ENCODE results near the gene XXYLT1.
"Not testable (repeated sequence)": the region's sequence is repeated elsewhere in the genome, so short reads cannot be mapped to it uniquely, and the experiment has no call there.

The XXYLT1 gene

DNA sequence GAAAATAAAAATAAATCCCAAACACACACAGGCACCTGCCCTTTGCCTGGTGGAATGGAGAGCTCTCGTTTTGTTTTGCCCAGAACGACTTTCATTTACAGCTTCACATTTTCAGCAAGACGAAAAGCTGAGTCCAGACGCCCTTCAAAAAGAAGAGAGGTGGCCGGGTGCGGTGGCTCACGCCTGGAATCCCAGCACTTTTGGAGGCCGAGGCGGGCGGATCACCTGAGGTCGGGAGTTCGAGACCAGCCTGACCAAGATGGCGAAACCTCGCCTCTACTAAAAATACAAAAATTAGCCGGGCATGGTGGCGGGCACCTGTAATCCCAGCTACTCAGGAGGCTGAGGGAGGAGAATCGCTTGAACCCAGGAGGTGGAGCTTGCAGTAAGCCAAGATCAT, 163.9 kb downstream of the XXYLT1 start:
- DNase-seq = not testable (repeated sequence)

DNA sequence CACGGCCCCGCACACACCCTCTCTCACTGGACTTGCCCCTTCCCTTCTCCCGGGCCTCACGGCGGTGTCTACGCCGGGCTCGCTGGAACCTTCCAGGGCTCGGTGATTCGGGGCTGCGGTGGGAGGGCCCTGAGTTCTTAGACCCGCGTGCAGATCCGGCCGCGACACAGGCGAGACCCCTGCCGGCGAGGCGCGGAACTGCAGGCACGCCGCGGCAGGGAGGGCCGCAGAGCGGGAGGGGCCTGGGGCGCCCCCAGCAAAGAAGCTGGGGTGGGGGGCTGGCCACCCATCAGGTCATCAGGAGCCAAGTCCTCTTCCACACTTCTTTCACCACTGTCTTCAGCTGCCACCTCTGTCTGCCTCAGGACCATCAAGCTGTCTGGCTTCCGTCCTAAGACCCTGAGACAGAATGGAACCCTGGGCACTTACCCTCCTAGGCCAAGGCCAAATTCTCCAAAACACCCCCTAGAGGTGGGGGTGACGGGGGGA, 164.5 kb downstream of the XXYLT1 start:
- peak; percentile 79 for DNase-seq

DNA sequence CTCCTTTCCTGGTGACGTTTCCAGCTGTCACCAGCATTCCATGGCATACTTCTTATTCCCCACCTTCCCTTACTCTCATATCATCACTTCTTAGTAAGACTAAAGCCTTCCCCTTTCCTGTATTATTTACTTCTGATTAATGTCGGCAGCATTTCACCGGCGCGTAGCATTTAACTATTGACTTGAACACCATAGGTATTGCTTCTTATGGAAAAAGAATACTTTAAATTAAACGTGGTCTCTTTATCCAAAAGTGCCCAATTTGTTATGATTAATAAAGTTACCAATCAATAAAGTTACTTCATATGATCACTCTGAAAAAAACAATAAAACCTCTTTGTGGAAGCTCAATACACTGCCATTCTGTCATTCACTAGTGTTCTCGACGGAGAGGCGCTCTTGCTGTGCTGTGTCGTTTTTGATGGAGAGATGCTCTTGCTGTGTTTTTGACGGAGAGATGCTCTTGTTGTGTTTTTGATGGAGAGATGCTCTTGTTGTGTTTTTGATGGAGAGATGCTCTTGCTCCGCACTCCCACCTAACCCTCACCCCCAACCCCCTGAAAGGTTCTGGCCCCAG, 165.0 kb downstream of the XXYLT1 start:
- no peak for DNase-seq

DNA sequence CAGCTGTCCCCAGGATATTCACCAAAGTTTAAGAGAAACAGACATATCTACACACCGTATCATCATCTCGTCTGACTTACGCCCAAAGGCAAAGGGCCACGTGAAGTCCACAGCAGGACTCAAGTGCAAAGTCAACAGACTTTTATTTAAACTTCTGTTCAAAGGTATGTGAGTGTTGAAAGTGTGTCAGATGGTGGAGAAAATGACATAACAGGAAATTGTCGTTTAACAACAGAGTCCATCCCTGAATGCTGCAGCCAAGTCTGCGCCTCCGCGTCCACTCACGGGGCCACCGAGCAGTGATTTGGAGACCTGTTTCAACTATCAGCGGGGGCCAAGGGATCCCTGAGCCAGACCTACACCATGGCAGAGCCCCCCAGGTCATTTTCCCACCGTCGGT, 165.6 kb downstream of the XXYLT1 start:
- DNase-seq = no peak

DNA sequence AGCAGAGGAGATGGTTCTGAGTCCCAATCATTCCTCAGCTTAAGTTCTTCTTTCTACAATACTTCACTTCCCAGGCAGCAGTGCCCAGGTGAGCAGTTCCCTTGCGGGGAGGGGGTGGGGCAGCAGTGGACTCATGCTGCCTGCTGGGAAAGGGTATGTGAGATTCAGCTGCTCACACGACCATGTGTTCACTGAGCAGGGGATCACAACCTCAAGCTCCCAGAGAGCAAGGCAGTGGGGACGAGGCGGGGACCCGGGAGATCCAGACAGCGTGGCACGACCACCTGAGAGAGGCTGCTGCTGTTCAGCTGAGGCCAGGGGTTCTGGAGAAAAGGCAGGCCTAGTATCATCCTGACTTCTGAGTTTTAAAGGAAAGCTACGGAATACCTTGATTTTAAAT, 166.6 kb downstream of the XXYLT1 start:
- DNase-seq = no peak

DNA sequence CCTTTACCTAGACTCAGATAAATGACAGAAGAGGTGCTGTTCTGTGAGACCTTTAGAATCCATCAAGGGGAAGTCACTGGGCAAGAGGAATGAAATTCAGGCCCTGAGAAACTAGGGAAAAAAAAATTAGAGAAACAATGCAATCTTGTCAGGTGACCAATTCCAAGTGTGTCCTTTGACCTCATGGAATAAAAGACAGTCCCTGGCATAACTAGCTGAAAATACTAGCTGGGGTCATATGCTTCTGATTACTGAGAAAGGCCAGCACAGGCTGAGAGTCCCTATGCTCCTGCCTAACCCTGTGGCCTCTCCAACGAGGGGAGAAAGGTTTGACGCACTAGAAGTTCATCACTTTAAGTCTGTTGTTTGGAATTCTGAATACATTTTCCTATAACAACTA, 167.3 kb downstream of the XXYLT1 start:
- no peak for DNase-seq

DNA sequence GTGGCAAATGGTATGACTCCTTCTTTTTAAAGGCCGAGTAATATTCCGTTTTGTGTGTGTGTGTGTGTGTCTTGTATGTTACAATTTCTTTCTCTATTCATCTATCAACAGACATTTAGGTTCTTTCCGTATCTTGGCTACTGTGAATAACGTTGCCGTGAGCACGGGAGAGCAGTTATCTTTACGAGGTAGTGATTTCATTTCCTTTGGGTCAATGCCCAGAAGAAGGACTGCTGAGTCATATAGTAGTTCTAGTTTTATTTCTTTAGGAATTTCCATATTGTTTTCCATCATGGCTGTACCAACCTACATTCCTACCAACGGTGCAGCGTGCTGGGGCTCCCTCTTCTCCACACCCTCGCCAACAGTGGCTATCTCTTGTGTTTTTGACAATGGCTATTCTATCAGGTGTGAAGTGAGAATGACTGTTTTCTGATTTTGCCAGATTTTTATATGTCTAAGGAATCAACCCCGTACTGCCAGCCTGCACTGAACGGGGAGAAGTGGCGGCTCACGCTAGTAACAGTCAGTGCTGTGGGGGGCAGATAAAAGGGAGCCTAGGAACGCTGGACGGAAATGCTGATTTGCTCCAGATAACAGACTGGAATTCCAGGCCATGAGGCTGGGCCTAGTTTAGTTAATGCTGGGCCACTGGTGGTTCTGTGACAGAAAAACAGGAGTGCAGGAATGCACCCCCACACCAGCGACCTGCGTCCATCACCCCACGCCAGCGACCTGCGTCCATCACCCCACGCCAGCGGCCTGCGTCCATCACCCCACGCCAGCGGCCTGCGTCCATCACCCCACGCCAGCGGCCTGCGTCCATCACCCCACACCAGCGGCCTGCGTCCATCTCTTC, 168.1 kb downstream of the XXYLT1 start:
- DNase-seq = no peak

DNA sequence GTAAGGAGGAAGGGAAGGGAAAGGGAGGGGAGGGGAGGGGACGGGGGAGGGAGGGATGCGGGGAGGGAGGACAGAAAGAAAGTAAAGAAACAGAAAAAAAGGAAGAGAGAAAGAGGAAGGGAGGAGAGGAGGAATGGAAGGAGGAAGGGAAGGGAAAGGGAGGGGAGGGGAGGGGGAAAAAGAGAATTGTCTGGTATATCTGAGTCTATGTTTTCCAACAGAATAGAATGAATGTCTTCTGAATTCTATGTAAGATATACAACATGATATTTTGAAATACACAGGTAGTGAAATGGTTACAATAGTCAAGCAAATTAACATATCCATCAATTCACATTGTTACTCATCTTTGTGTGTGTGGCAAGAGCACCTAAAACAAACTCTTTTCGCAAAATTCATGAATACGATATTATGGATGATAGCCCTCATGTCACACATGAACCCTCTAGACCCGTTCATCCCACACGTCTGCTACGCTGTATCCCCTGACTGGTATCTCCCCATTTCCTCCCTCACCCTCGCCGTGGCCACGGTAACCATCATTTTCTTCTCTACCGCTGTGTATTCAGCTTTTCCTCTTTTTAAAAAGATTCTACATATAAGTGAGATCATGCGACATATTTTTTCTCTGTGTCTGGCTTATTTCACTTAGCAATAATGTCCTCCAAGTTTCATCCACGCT, 168.9 kb downstream of the XXYLT1 start:
- no peak for DNase-seq

DNA sequence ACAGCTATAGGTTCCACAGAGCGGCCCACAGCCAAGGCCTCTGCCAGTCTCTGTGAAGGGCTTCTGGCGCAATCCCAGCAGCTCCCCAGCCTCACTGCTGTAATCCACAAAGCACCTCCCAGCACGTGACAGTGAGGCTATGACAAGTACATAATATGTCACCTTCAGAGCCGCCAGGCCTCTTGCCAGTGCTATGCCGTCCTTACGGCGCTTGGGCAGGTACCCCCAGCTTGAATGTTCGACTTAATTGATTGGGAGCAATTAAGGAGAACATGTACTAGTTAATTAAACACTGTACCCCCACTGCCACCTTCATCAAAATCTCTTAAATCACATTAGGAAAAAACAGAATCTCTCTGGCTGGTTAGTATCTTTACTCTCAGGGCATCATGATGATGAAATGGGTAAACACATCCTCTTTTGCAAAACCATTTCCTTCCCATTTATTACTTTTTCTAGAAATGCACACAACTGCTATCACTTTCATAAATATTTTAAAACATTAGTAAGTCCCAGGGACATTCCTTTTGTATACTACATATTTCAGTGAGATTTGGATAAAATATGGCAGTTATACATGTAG, 169.9 kb downstream of the XXYLT1 start:
- no peak for DNase-seq

DNA sequence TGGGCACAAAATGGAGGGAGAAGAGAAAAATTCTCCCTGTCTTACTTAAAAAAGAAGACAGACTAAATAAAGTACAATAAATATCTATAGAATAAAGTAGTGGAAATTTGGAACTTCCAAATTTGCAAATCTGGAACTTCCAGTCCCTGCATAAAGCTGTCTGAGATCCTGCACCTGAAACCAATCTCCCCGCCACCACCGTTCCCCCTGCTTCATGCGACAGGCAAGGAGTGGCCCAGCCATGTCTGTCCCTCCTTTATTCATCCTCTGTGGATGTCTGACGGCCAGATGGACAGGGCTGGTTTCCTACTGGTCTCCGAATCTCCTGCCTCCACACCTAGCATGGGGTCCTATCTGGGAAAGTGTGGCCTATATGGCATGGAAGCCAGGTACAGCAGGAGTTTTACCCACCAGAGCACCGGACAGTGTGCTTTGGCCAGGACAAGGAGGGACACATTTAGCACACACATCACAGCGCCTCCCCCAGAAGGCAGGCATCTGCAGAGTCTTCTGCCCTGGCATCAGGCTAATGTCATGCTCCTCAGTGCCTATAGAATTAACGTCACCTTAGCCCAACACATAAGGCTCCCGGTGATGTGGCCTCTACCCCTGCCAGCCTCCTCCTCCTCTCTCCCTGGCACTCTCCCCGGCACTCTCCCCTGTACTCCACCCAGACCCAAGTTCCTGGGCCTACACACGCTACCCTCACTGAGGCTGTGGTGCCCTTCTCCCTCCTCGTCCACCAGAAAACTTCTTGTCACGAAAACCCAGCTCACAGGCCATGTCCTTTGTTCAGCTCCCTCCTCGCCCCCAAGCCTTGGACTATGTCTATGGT, 170.8 kb downstream of the XXYLT1 start:
- DNase-seq = no peak

DNA sequence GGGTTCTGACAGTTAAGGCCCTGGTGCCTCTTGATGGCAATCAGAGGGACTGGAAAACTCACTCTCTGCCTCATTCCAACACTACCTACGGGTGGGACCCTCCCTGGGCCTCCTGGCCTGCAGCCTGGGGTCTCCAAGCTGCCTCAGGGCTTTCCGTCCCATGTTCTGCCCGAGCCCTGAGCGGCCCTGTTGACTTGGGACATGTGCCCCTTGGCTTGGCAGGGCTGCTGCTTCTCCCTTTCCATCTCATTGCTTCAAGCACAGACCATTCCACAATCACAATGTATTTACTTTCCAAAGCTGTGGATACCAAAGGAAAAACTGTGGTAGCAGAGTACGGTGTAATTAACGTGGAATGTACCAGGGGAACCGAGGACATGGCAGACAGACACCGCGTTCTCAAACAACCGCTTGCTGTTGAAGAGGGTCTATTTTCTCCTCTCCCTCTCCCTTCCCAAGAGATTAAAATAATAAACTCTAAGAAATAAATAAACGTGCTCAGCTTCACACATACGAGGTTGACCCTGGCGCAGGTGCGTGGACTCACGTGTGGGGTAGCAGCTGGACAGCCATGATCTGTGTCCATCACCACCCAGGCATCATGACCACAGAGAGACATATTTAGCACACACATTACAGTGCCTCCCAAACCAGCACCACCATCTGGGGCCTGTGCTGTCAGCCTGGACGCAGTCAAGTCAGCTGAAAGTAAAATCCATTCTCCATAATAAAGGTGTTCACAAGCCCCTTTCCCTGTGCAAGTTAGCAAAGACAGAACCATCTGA, 172.0 kb downstream of the XXYLT1 start:
- DNase-seq = no peak

DNA sequence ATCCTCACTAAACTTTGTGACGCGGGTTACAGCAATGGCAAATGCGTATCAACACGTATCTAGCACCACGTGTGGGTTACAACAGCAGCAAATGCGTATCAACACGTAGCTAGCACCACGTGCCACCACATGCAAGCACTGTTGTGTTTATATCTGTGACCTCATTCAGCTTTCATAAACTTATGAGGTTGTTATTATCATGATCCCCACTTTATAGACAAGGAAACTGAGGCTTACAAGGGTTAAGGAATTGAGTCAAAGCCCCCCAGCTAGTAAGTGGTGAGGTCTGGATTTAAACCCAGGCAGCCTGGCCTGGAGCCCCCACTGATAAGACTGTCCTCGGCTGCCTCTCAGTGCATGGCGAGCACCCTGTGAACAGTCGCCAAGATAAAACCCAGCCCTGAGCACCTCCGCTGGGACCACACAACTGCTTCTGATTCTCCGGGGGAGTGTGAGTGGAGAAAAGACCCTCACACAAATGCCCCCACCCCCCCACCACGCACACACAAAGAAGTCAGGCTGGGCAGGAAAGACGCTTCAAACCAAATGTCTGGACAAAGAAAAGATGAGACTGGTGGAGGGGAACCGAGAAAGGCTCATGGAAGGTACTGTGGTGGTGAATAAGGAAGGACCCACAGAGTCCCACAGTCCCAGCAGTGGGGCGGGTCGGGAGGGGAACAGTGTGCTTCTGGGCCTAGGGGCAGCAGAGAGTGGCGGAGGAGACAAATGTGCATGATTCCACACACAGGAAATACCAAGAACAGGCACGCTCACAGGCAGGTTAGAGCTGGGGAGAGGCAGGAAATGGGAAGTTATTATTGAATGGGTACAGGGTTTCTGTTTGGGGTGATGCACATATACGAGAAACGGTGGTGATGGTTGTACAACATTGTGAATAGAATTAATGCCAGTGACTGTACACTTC, 173.4 kb downstream of the XXYLT1 start:
- DNase-seq = no peak

DNA sequence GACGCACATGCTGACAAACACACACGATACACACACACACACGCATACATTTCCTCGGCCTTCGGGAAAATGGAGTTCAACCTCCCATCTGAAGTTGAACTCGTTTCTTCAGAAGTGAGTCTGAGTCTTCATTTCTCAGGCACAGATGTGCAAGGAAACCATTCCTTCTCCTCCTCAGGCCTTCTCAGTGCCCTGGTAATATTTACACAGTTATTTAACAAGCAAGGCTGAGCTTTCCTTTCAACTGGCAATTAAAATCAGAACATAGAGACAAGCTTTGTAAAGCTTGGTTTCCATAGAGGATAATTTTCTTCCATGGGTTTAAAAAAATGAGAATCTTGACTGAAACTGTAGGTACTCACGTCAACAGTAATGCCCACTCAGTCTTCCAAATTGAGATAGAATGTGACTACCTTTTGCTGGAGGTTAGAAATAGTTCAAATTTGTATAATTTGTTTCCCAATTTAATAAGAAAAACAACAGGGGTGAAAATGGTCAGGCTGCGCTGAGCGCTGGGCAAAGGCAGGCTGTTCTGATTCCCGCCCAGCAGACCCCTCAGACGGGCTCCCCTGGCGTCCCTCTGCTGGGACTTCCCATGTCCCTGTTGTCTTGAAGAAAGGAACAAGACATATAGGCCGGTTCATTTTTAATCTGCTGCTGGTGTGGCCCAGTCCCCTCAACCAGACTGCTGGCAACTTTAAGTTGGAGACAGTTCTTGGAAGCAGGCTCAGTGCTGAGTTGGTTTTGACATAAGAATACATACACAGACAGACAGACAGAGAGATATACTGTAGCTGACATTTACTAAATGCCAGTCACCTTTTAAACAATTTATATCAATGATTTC, 174.3 kb downstream of the XXYLT1 start:
- DNase-seq = no peak

DNA sequence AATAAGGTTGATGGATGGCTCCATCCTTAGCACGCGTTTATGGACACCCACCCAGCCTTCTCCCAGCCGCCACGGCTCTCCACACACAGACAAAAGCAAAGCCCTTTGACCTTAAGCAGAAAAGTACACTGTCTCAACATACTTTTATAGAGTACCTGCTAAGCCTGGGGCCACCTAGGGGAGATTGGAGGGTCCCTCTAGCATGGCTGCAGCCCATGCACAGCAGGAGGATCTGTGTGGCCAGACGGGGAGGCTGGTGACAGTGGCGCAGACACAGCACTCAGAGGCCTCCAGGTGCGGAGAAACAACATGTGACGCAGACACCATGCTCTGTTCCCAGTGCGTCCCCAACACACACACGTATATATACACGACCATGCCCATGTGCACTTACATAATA, 174.9 kb downstream of the XXYLT1 start:
- DNase-seq = no peak

DNA sequence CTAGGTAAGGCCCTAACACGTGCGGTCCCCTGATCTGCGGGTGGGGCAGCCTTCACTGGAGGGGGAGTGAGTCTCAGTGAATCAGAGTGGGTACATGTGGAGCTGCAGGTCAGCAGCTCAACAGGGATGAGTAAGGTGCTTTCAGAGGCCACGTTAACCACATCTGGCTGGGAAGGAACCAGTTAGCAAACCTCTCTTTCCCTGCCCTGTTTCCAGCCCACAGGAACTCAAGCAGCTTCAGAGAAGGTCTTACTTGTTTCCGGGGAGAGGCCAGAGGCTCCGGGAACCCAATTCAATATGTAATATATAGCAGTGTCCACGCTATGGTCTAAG, 175.3 kb downstream of the XXYLT1 start:
- no peak for DNase-seq

DNA sequence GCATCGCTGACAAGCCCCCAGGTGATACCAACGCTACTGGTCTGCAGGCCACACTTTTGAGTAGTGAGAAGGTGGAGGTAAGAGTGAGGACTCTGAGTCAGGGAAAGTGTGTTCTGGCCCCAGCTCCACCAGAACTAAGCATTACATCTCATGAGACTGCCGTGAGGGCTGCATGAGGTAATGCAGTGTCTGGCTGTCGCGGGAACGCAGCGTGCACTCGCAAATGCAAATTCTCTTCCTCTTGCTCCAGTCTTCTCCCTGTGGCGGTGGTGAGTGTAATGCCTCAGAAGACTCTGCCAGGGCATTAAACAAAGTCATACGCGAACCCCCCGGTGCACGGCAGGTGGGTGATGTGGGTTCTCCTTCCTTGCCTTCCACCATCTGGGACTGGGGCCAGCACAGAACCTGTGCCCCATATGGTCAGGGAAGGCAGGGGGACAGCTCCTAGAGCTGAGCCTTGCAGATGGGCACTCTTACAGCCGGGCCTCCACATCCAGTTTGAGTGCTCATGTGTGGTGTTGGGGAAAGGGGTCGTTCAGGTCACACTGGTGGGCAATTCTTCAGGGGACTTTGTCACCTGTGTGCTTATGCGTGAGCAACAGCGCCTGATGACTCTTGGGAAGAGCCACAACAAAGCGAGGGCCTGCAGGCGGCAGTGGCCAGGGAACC, 175.8 kb downstream of the XXYLT1 start:
- DNase-seq = no peak

DNA sequence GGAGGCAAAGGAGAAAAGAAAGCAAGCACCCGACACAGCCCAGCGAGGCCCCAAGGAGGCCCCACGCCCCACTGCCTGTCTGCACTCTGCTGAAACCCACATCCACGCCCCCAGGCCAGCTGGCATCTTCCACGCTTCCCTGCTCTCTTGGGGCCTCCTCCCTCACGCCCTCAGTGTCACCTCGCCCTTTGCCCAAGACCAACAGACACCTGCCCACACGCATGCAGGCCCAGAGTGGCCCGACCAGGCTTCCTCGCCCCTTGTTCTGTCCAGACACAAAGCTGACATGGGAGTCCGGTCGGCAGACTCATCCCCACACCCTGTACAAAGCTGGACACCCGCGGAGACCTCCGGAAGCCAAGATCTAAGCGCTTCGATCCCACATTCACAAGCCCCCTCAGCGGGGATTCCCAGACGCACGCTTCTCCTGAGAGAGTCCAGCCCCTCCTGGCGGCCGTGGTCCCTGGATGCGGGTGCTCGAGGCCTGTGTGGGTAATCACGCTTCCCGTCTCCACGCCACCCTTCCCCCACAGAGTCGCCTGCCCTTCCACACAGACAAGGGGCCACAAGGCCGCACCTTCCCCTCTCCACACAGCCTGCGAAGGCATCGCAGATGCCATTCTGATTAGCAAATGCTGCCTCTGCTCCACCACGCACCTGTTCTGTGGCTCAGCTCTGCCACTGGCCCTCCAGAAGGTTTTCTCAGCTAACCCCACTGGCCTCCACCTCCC, 176.6 kb downstream of the XXYLT1 start:
- DNase-seq = no peak

DNA sequence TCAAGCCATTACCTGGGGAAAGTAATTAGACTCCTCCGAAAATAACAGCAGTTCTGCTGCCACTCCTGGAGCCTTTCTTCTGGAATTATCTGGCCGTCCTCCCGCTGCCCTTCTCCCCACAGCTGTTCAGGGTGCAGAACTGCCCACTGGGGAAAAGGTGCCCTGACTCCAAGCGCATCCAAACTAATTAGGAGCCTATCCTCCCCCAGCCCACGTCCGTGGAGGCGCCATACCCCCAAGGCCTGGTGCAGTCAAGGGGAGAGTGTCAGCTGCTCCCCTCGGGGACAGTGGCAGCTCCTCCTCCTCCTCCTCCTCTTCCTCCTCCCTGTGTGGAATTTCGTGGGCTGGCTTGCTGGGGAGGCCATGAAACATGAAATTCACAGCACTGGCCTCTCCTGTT, 177.2 kb downstream of the XXYLT1 start:
- no peak for DNase-seq
